Esophagus muscularis mucosa (tissue), 4 donors: ENCODE measurements around the gene ZCWPW1. TPM values are rescaled to one million over a fixed set of nuclear protein-coding genes. Genes with fewer than 3 reads are reported as not detected.

Source experiments
- DNase-seq: peaks from one replicate; pipeline ENCODE4 v3.0.0-alpha.2; 2017; ENCODE audit errors: extremely low spot score
- H3K27ac ChIP-seq, 4 donors: fragments of 200-600 bp; sonication (generic); replicated peaks in 1 of 4; 1 replicate in 3 of 4; 2 replicates in 1 of 4; pipeline ENCODE4 v1.5.1; 2016 to 2019; ENCODE audit warnings: mild to moderate bottlenecking in 1 of 4
- H3K27me3 ChIP-seq, 4 donors: fragments of 200-600 bp; sonication (generic); one replicate each; pipeline versions ENCODE4 v1.5.1 to v1.6.0; 2016 to 2019
- H3K36me3 ChIP-seq, 4 donors: fragments of 200-600 bp; sonication (generic); one replicate each; pipeline ENCODE4 v1.5.1; 2016 to 2019
- H3K4me1 ChIP-seq, 4 donors: fragments of 200-600 bp; sonication (generic); one replicate each; pipeline ENCODE4 v1.5.1; 2016 to 2019
- H3K4me3 ChIP-seq, 4 donors: fragments of 200-600 bp; sonication (generic); 1 replicate in 2 of 4; 2 replicates in 2 of 4; pipeline ENCODE4 v1.5.1; 2016 to 2019; ENCODE audit warnings: mild to moderate bottlenecking in 4 of 4, moderate library complexity in 1 of 4
- H3K9me3 ChIP-seq, 4 donors: fragments of 200-600 bp; sonication (generic); 1 replicate in 3 of 4; 2 replicates in 1 of 4; pipeline ENCODE4 v1.5.1; 2016 to 2019
- EP300 ChIP-seq: sonication (generic); formaldehyde crosslinking; IDR thresholded peaks from one replicate; pipeline ENCODE4 v1.6.1; 2017; ENCODE audit warnings: antibody characterized with exemption
- POLR2A ChIP-seq: fragments of 450-650 bp; IDR thresholded peaks from one replicate; pipeline ENCODE4 v1.6.1; 2017; ENCODE audit warnings: antibody characterized with exemption, moderate library complexity, mild to moderate bottlenecking, low read depth
- POLR2AphosphoS5 ChIP-seq, 2 donors: sonication (generic); formaldehyde crosslinking; IDR thresholded peaks; one replicate each; pipeline ENCODE4 v1.6.1; 2017; ENCODE audit warnings: antibody characterized with exemption in 2 of 2
- WGBS: methylation state at CpG from one replicate; pipeline ENCODE4 v1.1.5; 2018; 5-methylcytosine and 5-hydroxymethylcytosine counted together
- intact Hi-C: fragments of 100-400 bp; cut with DNase I; formaldehyde crosslinking; loops from one replicate; pipeline ENCODE4 v1.15.1; 2023
- total RNA-seq, 4 donors: library from RNA; depleted of rRNA; stranded (reverse); fragments of >200 nt; gene quantifications; one replicate each; pipeline versions ENCODE4 v1.1.0 to v1.2.1, GENCODE V29; 2016
- TF ChIP-seq, protein P1 (sequence below), 3 experiments: fragments of 200-600 bp in 2 of 3; fragments of 450-650 bp in 1 of 3; sonication (generic) in 2 of 3; IDR thresholded peaks; one replicate each; pipeline ENCODE4 v1.5.1; 2017 to 2019; ENCODE audit warnings: antibody characterized with exemption in 3 of 3, mild to moderate bottlenecking in 2 of 3, moderate library complexity in 1 of 3

The ZCWPW1 gene
- total RNA-seq, 4 donors from 2014 or later, result 2.9 to 7.6 (median 5.8) TPM

GRCh38 chr7:100398239-100398638 is 30.3 kb downstream of the ZCWPW1 start:
- H3K27me3 ChIP-seq, result peaks cover 0 to 7% (median 0%) of the 10 kb centered on the region in 4 donors
- peaks cover 0 to 32% (median 0%) of the 10 kb centered on the region in 4 donors for H3K36me3 ChIP-seq
- H3K27ac ChIP-seq, result no peak overlapping the region
- peaks cover 0 to 3% (median 0%) of the 10 kb centered on the region in 4 donors for H3K4me1 ChIP-seq
- H3K4me3 ChIP-seq, result no peak overlapping the region
- no peak for TF ChIP-seq EP300
- TF ChIP-seq POLR2A, result no peak
- TF ChIP-seq, protein P1, sequence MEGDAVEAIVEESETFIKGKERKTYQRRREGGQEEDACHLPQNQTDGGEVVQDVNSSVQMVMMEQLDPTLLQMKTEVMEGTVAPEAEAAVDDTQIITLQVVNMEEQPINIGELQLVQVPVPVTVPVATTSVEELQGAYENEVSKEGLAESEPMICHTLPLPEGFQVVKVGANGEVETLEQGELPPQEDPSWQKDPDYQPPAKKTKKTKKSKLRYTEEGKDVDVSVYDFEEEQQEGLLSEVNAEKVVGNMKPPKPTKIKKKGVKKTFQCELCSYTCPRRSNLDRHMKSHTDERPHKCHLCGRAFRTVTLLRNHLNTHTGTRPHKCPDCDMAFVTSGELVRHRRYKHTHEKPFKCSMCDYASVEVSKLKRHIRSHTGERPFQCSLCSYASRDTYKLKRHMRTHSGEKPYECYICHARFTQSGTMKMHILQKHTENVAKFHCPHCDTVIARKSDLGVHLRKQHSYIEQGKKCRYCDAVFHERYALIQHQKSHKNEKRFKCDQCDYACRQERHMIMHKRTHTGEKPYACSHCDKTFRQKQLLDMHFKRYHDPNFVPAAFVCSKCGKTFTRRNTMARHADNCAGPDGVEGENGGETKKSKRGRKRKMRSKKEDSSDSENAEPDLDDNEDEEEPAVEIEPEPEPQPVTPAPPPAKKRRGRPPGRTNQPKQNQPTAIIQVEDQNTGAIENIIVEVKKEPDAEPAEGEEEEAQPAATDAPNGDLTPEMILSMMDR (IDR thresholded peaks at IDR 0.05), result no peak
- no peak for TF ChIP-seq POLR2AphosphoS5 (IDR thresholded peaks at IDR 0.05)
- intact Hi-C loops, result no loop called here
- WGBS, result 43% methylated on average over 2 of the region's 2 CpGs
- DNase-seq, result no peak
- no peaks in the 10 kb centered on the region for H3K9me3 ChIP-seq

DNA sequence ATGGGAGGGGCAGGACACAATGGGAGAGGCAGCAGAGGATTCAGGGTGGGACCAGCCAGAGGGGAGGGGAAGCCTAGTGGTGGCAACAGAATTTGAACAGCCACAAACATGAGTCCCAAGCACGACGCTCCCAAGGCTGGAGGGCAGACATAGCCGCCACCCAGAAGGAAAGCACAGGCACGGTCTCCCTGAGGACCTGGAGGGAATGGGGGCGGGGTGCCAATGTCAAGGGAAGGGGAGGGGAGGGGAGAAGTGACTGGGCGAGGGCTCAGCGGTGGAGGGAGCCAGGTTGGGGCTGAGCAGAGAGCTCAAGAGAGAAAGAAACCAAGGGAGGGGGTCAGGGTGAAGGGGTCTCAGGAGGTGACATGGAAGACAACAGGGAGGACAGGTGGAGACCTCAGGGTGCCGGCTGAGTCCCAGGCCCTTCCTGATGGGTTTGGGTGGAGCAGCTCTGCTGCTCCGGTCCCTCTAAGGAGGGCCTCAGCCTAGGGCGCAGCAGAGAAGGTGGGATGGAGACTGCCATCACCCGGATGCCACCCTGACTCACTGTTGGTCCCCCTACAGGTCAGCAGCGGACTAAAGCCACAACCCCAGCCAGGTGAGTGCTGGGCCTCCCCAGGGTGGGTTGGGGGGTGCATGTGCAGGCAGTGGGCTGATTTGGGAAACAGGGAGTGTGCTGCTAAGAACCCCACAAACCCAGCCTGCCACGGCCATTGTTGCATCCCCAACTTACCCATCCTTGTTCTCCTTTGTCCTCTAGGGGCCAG is 31.0 kb downstream of the ZCWPW1 start:
- WGBS, result 60% methylated on average over 13 of the region's 13 CpGs

GRCh38 chr7:100396421-100396982 is 32.0 kb downstream of the ZCWPW1 start:
- H3K36me3 ChIP-seq, result peaks cover 0 to 15% (median 0%) of the 10 kb centered on the region in 4 donors
- no peaks in the 10 kb centered on the region for H3K9me3 ChIP-seq
- DNase-seq, result no peak
- TF ChIP-seq POLR2A (no peak), POLR2AphosphoS5 (IDR thresholded peaks at IDR 0.05) (no peak), EP300 (no peak)
- TF ChIP-seq, protein P1 (IDR thresholded peaks at IDR 0.05), result no peak
- intact Hi-C loops, result no loop called here
- peaks cover 0 to 3% (median 0%) of the 10 kb centered on the region in 4 donors for H3K4me1 ChIP-seq
- peaks cover 0 to 7% (median 0%) of the 10 kb centered on the region in 4 donors for H3K27me3 ChIP-seq
- no peak overlapping the region for H3K27ac ChIP-seq
- no peak overlapping the region for H3K4me3 ChIP-seq
- WGBS, result 75% methylated on average over 9 of the region's 9 CpGs

More for the DNA sequence above, 31.0 kb downstream of the ZCWPW1 start:
- H3K27me3 ChIP-seq, result peaks cover 0 to 7% (median 0%) of the 10 kb centered on the region in 4 donors
- peaks cover 0 to 3% (median 0%) of the 10 kb centered on the region in 4 donors for H3K4me1 ChIP-seq
- H3K9me3 ChIP-seq, result no peaks in the 10 kb centered on the region
- TF ChIP-seq POLR2A (no peak), EP300 (no peak), POLR2AphosphoS5 (IDR thresholded peaks at IDR 0.05) (no peak)
- TF ChIP-seq, protein P1 (IDR thresholded peaks at IDR 0.05), result no peak
- peaks cover 0 to 25% (median 0%) of the 10 kb centered on the region in 4 donors for H3K36me3 ChIP-seq
- no peak overlapping the region for H3K27ac ChIP-seq
- H3K4me3 ChIP-seq, result no peak overlapping the region
- DNase-seq, result no peak
- intact Hi-C loops, result no loop called here

GRCh38 chr7:100394077-100394476 is 34.4 kb downstream of the ZCWPW1 start:
- DNase-seq, result no peak
- Histone ChIP-seq H3K27me3 (peaks cover 0 to 7% (median 0%) of the 10 kb centered on the region in 4 donors), H3K9me3 (no peaks in the 10 kb centered on the region), H3K4me3 (no peak overlapping the region), H3K4me1 (peaks cover 0 to 3% (median 0%) of the 10 kb centered on the region in 4 donors), H3K36me3 (no peaks in the 10 kb centered on the region), H3K27ac (no peak overlapping the region)
- TF ChIP-seq, protein P1 (IDR thresholded peaks at IDR 0.05), result no peak
- TF ChIP-seq POLR2A (no peak), EP300 (no peak), POLR2AphosphoS5 (IDR thresholded peaks at IDR 0.05) (no peak)
- 74% methylated on average over 2 of the region's 2 CpGs for WGBS
- intact Hi-C loops, result no loop called here
